ENCODE results near the gene SPN.
A peak's percentile ranks its signal among the peaks of the same experiment; 100 is the strongest.
"Not testable (repeated sequence)": the region's sequence is repeated elsewhere in the genome, so short reads cannot be mapped to it uniquely, and the experiment has no call there.

Gene SPN, protein sequence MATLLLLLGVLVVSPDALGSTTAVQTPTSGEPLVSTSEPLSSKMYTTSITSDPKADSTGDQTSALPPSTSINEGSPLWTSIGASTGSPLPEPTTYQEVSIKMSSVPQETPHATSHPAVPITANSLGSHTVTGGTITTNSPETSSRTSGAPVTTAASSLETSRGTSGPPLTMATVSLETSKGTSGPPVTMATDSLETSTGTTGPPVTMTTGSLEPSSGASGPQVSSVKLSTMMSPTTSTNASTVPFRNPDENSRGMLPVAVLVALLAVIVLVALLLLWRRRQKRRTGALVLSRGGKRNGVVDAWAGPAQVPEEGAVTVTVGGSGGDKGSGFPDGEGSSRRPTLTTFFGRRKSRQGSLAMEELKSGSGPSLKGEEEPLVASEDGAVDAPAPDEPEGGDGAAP

GRCh38 chr16:29663016-29663806 is at the start of gene SPN:
Gene SPN (plus strand): TSS chr16:29663247. CDS start chr16:29663729, 482 bp downstream.
- FAIRE-seq (no peak), DNase-seq (ENCODE audit: low spot score) (no peak)

GRCh38 chr16:29613307-29614057 is 49.6 kb upstream of the SPN start:
- FAIRE-seq: not testable (repeated sequence)
- DNase-seq (ENCODE audit: low spot score): peak; percentile 72

GRCh38 chr16:29614691-29615314 is 48.2 kb upstream of the SPN start:
- not testable (repeated sequence) for DNase-seq (ENCODE audit: low spot score)

DNA sequence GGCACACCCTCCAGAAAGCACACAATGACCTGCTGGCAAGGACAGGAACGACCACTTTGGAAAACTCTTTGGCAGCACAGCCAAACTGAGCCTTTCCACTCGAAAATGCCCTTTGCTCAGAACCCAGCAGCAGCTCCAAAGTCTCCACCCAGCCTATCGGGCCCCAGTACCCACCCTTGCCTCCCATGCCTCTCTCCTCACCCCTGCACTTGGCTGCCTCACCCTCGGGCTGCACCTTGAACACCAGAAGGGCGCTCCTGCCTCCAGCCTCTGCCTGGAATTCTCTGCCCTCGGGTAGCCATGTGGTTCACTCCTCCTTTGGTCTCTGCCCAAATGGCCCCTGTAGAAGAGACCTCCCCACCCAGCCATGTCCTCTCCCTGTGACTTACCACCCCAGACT is 46.9 kb upstream of the SPN start:
- not testable (repeated sequence) for FAIRE-seq; DNase-seq (ENCODE audit: low spot score)

More at GRCh38 chr16:29614691-29615314, 48.2 kb upstream of the SPN start:
- FAIRE-seq: not testable (repeated sequence)

- not testable (repeated sequence) for FAIRE-seq; DNase-seq (ENCODE audit: low spot score)
Observed at GRCh38 chr16:29620591-29620990, 42.5 kb upstream of the SPN start.

- not testable (repeated sequence) for FAIRE-seq; DNase-seq (ENCODE audit: low spot score)
Observed at GRCh38 chr16:29622738-29623137, 40.3 kb upstream of the SPN start.

DNA sequence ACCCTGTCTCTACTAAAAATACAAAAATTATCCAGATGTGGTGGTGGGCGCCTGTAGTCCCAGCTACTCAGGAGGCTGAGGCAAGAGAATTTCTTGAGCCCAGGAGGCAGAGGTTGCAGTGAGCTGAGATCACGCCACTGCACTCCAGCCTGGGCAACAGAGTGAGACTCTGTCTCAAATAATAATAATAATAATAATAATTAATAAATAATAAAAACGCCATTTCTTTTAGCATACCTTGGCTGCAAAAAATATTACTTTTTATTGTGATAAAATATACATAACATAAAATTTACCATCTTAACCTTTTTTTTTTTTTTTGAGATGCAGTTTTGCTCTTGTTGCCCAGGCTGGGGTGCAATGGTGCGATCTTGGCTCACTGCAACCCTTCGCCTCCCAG is 39.8 kb upstream of the SPN start:
- not testable (repeated sequence) for FAIRE-seq; DNase-seq (ENCODE audit: low spot score)

GRCh38 chr16:29625114-29625513 is 37.9 kb upstream of the SPN start:
- FAIRE-seq; DNase-seq (ENCODE audit: low spot score): not testable (repeated sequence)

GRCh38 chr16:29626778-29627331 is 36.2 kb upstream of the SPN start:
- DNase-seq (ENCODE audit: low spot score); FAIRE-seq: not testable (repeated sequence)

DNA sequence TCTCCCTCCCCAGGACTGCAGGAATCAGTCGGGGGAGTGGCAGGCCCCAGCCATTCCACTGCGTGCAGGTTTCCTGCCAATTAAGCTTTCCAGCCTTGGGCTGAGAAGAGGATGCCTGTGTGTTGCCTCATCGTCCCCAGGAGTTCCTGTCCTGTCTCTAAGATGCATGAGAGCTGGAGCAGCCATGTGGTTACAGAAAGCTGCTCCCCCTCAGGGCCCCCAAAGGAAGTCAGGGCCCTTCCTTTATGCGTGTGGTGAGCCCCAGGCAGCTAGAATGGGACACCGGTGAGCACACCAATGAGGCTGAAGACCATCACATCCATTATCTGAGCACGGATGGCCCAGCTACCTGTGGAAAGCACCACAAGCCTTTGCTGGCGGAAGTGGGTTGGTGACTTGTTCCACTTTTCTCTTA is 35.4 kb upstream of the SPN start:
- DNase-seq (ENCODE audit: low spot score); FAIRE-seq: not testable (repeated sequence)

DNA sequence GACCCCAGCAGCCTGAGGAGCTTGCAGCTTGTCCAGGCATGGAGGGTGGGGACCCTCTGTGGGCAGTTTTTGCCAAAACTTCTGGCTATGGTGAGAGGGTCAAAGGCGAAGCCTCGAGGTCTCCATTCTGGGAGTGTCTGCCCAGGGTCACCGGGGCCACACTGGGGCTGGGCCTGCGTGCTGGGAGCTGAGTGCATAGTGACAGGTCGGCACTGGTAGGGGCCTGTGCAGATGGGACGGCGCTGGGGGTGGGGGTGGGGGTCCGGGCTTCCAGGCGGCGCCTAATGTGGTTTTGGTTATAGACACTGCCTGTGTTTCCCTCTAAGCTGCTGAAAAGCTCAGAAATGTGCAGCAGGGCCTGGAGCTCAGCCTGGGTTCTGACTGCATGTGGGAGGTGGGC is 34.3 kb upstream of the SPN start:
- not testable (repeated sequence) for DNase-seq (ENCODE audit: low spot score); FAIRE-seq

DNA sequence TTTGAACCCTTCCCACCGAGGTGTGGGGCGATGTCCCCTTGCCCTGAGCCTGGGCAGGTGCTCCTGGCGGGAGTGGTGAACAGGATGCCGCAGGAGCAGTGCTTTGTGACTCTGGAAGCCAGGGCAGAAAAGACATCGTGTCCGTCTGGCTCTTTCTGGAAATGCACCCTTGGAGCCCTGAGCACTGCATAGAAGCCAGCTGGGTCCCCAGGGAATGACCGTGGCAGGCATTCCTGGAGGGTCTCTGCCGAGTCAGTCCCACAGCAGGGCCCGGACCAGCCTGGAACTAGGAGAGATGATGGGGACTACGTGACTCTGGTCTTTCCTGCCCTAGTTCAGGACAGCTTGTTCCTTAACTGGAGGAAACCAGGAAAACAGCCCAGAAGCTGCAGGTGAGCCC is 33.7 kb upstream of the SPN start:
- DNase-seq (ENCODE audit: low spot score); FAIRE-seq: not testable (repeated sequence)

GRCh38 chr16:29631658-29632057 is 31.4 kb upstream of the SPN start:
- DNase-seq (ENCODE audit: low spot score); FAIRE-seq: not testable (repeated sequence)

GRCh38 chr16:29635902-29636301 is 27.1 kb upstream of the SPN start:
- DNase-seq (ENCODE audit: low spot score); FAIRE-seq: not testable (repeated sequence)

GRCh38 chr16:29636368-29636767 is 26.7 kb upstream of the SPN start:
- DNase-seq (ENCODE audit: low spot score); FAIRE-seq: not testable (repeated sequence)

DNA sequence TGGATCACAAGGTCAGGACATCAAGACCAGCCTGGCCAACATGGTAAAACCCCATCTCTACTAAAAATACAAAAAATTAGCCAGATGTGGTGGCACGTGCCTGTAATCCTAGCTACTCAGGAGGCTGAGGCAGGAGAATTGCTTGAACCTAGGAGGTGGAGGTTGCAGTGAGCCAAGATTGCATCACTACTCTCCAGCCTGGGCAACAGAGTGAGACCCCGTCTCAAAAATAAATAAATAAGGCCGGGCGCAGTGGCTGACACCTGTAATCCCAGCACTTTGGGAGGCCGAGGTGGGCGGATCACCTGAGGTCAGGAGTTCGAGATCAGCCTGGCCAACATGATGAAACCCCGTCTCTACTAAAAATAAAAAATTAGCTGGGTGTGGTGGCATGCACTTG is 24.3 kb upstream of the SPN start:
- not testable (repeated sequence) for FAIRE-seq; DNase-seq (ENCODE audit: low spot score)

GRCh38 chr16:29641561-29641960 is 21.5 kb upstream of the SPN start:
- no peak for FAIRE-seq
- DNase-seq (ENCODE audit: low spot score): no peak

GRCh38 chr16:29643596-29643995 is 19.5 kb upstream of the SPN start:
- no peak for FAIRE-seq

GRCh38 chr16:29644338-29644857 is 18.6 kb upstream of the SPN start:
- DNase-seq (ENCODE audit: low spot score) (no peak), FAIRE-seq (no peak)

More at GRCh38 chr16:29643596-29643995, 19.5 kb upstream of the SPN start:
- no peak for DNase-seq (ENCODE audit: low spot score)

All from urothelium cell line (cell line).